Spinal cord (tissue), 10 donors: ENCODE data around the gene CD34. TPM values are rescaled to one million over a fixed set of nuclear protein-coding genes. Genes with fewer than 3 reads are reported as not detected.

Experiments used
- DNase-seq, 6 donors: peaks; one replicate each; pipeline versions ENCODE4 v3.0.0 to v3.0.0-alpha.2; 2013 to 2015; ENCODE audit warnings: low spot score in 6 of 6, low read depth in 4 of 6
- H3K27ac ChIP-seq: one replicate; pipeline ENCODE4 v1.5.1; 2013; ENCODE audit warnings: low read depth, low read length, control low read depth
- H3K27me3 ChIP-seq: one replicate; pipeline ENCODE4 v1.6.1; 2013; ENCODE audit warnings: low read length; ENCODE audit not compliant: control insufficient read depth, insufficient read depth
- H3K36me3 ChIP-seq: one replicate; pipeline ENCODE4 v1.6.1; 2013; ENCODE audit warnings: low read length; ENCODE audit not compliant: control insufficient read depth, insufficient read depth
- H3K4me1 ChIP-seq: one replicate; pipeline ENCODE4 v1.6.1; 2013; ENCODE audit warnings: low read length; ENCODE audit not compliant: control insufficient read depth, insufficient read depth
- H3K4me3 ChIP-seq: one replicate; pipeline ENCODE4 v1.5.1; 2013; ENCODE audit warnings: low read depth, low read length, control low read depth
- H3K9me3 ChIP-seq: one replicate; pipeline ENCODE4 v1.6.1; 2013; ENCODE audit warnings: low read length; ENCODE audit not compliant: control insufficient read depth, insufficient read depth
- WGBS: methylation state at CpG from one replicate; pipeline ENCODE4 v1.1.5; 2013; ENCODE audit warnings: missing lambda C conversion rate; ENCODE audit not compliant: insufficient coverage; 5-methylcytosine and 5-hydroxymethylcytosine counted together
- polyA plus RNA-seq, 2 donors: library from polyadenylated mRNA; unstranded; fragments of 120-200 nt; gene quantifications; one replicate each; pipeline ENCODE4 v1.2.1, GENCODE V29; 2013; ENCODE audit not compliant: insufficient read length in 2 of 2
- total RNA-seq, 2 donors: library from RNA; depleted of rRNA in 1 of 2; stranded (reverse); fragments of 120-200 nt in 1 of 2; fragments of >200 nt in 1 of 2; gene quantifications; one replicate each; pipeline versions ENCODE4 v1.2.3 to v1.2.4, GENCODE V29; 2013 to 2014
- donor health status: healthy.

Gene CD34
- total and polyA plus RNA-seq, 4 donors = 10.5 to 33.1 (median 20.7) TPM

DNA sequence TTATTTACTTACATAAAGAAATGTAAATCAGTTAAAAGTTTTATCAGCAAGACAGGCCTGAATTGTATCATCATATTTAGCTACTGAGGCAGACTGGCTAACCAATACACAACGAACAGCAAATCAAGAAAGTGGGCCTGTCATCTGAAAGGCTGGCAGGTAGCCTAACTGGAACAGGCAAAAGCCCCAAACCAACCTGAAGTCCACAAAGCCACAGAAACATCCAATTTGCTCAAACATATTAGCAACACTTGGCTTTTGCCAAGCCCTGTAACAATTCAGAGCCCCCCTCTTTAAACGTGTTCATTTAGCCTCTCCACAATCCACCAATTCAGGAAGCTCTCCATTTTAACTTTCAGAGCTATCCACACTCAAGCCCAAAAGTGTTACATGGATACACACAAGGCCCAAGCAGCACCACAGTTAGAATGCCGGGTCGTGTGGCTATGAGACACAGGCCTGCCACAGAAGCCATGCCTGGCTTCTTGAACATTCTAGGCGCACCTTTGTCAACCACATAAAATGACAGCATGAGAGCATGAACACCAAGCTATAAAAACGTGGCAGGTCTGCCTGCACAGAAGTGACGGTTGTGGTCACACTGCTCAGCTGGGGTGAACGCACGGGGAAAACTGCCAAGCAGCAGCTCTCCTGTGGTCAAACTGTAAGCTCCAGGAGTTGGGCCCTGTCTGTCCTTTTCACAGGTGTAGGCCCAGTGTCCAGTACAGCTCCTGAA lies 49.3 kb downstream of the CD34 start:
- H3K9me3 ChIP-seq = no peaks in the 10 kb centered on the region
- H3K36me3 ChIP-seq = peaks cover 16% of the 10 kb centered on the region
- DNase-seq = no peak
- H3K4me1 ChIP-seq = peaks cover 6% of the 10 kb centered on the region
- no peaks in the 10 kb centered on the region for H3K27me3 ChIP-seq
- no peak overlapping the region for H3K27ac ChIP-seq
- WGBS = 79% methylated on average over 9 of the region's 9 CpGs
- no peak overlapping the region for H3K4me3 ChIP-seq

DNA sequence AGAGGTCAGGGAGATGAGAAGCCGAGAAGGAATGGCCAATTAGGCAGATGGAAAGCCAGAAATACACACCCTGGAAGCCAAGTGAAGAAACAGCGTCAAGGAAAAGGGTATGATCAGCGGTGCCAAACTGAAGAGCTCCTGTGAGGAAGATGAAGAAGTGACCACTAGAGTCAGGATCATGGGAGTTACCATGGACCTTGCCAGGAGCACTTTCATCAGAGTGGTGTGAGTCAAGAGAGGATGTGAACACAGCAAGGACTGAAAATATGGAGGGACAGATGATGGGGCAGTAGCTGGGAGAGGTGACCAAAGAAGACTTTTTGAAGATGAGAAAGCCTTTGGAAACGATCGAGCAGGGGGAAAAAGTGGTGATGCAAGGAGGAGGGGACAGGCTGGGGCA lies 50.4 kb downstream of the CD34 start:
- H3K36me3 ChIP-seq = peaks cover 10% of the 10 kb centered on the region
- WGBS = 94% methylated on average over 5 of the region's 5 CpGs
- H3K4me3 ChIP-seq = no peak overlapping the region
- no peaks in the 10 kb centered on the region for H3K9me3 ChIP-seq
- DNase-seq = no peak
- H3K4me1 ChIP-seq = no peaks in the 10 kb centered on the region
- no peak overlapping the region for H3K27ac ChIP-seq
- no peaks in the 10 kb centered on the region for H3K27me3 ChIP-seq

DNA sequence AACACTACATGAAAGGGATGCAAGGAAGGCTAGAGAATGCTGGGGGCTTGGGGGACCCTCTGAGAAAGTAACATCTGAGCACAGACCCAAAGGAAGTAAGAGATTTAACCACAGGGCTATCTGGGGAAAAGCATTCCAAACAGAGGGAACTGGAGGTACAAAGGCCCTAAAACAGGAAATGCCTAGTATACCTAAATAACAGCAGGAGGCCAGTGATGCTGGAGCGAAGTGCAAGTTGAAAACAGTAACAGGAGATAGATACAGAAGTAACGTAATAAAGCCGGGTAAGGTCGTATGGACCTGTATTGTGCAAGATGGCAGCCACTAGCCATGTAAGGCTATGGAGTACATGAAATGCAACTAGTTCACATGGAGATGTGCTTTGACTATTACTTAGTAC lies 52.1 kb downstream of the CD34 start:
- DNase-seq = no peak
- no peak overlapping the region for H3K27ac ChIP-seq
- H3K9me3 ChIP-seq = no peaks in the 10 kb centered on the region
- no peak overlapping the region for H3K4me3 ChIP-seq
- 93% methylated on average over 4 of the region's 4 CpGs for WGBS
- no peaks in the 10 kb centered on the region for H3K4me1 ChIP-seq
- peaks cover 8% of the 10 kb centered on the region for H3K36me3 ChIP-seq
- H3K27me3 ChIP-seq = no peaks in the 10 kb centered on the region

DNA sequence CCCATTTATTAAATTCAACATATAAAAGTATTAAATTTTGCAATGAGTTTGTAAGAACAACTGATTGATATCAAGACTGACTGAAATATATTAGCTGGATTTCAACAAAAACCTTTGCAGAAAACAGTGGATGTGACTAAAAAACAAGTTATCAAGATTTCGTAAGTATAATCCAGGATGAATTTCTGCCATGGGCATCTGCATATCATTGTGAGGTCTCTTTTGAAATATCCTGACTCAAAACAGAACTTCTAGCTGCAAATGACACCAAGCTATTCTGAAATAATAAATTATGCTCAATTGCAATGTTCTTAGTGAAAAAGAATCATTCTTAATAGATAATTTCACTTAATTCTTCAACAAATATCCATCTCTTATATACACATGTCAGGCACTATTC lies 52.6 kb downstream of the CD34 start:
- DNase-seq = no peak
- Histone ChIP-seq H3K27me3 (no peaks in the 10 kb centered on the region), H3K27ac (no peak overlapping the region), H3K9me3 (no peaks in the 10 kb centered on the region), H3K4me3 (no peak overlapping the region), H3K36me3 (peaks cover 7% of the 10 kb centered on the region), H3K4me1 (no peaks in the 10 kb centered on the region)
- no CpG with 5 or more reads among the region's 1 CpG for WGBS

DNA sequence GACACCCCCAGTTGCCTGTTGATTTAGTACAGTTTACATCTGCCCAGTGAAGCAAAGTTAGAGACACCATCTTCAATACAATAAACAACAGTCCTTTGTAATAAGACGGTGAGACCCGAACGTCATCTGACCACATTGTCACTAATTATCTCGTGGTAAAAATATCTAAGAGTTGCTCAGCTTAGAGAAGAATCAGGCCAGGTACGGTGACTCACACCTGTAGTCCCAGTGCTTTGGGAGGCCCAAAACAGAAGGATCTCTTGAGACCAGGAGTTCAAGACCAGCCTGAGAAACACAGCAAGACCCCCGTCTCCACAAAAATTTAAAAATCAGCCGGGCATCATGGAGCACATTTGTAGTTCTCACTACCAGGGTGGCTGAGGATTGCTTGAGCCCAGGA lies 53.5 kb downstream of the CD34 start:
- peaks cover 2% of the 10 kb centered on the region for H3K4me1 ChIP-seq
- no peak overlapping the region for H3K4me3 ChIP-seq

DNA sequence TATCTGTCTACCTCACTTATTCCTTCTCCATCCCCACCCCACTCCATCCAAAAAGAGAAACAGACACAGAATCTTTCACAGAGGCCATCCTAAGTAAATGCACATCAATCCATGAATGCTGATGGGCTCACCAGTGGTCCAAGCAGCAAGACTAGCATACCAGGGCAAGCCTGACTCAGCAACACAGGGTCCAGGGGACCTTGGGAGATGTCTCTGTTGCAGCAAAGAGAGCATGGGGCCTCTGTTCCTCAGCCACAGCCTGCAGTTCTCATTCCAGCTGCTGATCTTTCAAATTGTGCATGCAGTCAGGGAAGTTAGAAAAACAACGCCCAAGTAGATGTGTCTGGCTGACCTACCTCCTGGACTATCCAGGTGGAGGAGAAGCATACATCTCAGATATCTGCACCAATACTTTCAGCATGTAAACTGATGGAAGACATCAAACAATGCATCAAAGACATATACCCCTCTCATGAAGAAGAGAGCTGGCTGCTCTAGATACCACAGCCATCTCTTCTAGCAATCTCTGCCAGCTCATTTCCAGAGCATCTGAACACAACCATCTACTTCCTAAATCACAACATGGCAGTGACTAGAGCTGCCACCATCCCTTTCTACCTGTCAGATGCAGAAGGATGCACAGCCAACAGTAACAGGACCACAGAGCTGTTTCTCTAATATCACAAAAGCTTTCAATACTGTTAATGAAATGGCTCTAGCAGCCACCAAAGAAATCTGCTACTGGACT lies 54.5 kb downstream of the CD34 start:
- Histone ChIP-seq H3K4me3 (no peak overlapping the region), H3K9me3 (no peaks in the 10 kb centered on the region), H3K27me3 (no peaks in the 10 kb centered on the region), H3K4me1 (peaks cover 2% of the 10 kb centered on the region), H3K36me3 (peaks cover 10% of the 10 kb centered on the region), H3K27ac (no peak overlapping the region)
- no peak for DNase-seq
- no CpG with 5 or more reads among the region's 1 CpG for WGBS

More for the DNA sequence above, 53.5 kb downstream of the CD34 start:
- Histone ChIP-seq H3K36me3 (peaks cover 10% of the 10 kb centered on the region), H3K27ac (no peak overlapping the region), H3K27me3 (no peaks in the 10 kb centered on the region), H3K9me3 (no peaks in the 10 kb centered on the region)
- WGBS = 90% methylated on average over 6 of the region's 7 CpGs
- no peak for DNase-seq

DNA sequence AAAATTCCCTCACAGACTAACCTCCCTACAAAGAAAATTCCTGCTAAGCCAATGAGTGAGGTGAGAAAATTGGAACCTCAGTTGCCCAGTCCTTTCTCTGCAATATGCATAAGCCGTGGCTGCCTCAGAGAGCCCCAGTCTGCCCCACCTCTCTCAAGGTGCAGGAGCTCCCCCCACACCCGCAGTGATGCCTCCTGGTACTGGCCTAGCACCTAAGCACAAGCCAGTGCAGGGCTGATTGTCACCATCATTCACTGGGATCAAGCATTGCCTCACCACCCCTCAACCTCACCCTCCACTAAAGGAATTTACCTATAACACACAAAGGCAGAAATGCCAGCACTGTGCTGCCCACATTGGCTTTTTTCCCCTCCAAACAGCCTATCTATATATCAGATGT lies 56.9 kb downstream of the CD34 start:
- H3K4me3 ChIP-seq = no peak overlapping the region
- no peak for DNase-seq
- H3K9me3 ChIP-seq = no peaks in the 10 kb centered on the region
- H3K36me3 ChIP-seq = peaks cover 11% of the 10 kb centered on the region
- WGBS = 95% methylated on average over 2 of the region's 2 CpGs
- no peaks in the 10 kb centered on the region for H3K27me3 ChIP-seq
- H3K27ac ChIP-seq = no peak overlapping the region
- H3K4me1 ChIP-seq = peaks cover 2% of the 10 kb centered on the region

DNA sequence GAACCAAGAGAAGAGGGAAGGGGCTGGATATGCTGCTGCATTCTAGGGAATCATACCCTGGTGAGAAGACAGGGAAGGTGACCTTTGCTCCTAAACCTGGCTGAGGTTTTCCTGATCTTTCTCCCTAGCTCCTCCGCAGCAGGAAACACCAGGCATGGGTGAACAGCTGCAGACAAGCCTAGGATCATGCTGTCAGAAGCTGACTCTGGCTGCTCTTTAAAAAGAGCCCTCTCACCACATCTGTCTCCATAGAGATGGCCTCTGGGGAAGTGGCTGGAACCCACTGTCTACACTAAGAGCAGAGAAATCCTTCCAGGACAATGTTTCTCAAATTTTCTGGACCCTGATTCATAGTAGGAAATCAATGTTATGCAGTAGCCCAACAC lies 57.6 kb downstream of the CD34 start:
- Histone ChIP-seq H3K4me3 (no peak overlapping the region), H3K4me1 (peaks cover 2% of the 10 kb centered on the region), H3K27ac (no peak overlapping the region), H3K36me3 (peaks cover 11% of the 10 kb centered on the region), H3K27me3 (no peaks in the 10 kb centered on the region), H3K9me3 (no peaks in the 10 kb centered on the region)
- no peak for DNase-seq
- 78% methylated on average over 1 of the region's 1 CpG for WGBS

DNA sequence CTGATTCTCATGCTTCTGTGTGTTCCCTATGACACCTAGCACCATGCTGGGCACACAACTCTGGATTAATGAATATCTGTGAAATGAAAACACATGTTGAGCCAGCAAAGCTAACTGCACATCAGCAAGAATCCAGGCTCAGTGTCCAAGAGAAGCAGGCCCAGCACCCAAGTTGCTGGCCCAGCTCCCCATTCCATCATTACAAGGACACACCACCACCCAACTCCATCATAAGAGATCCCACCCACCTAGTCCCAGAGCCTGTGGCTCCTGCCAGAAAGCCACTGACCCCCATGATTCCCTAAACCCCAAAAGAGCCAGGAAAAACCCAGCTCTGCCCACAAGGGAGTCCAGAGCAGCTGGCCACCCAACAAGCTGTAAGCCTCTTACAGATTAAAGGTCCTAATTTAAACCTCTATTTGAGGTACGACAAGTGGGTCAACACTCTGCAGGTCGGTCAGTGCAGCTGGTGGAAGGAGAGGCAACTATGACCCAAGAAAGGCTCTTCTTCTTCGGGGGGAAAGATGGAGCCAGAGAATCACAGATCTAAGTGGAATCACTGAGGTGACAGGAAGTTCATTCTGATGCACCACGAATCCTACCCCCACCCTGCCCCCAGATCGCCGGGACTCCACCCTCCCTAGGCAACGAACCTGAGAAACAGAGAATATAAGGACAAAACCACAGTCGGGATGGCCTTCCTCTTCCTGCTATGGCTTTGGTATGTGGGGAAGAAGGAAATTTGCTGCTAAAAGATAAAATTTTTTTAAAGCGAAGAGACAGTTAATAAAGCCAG lies 58.2 kb downstream of the CD34 start:
- Histone ChIP-seq H3K9me3 (no peaks in the 10 kb centered on the region), H3K4me1 (peaks cover 2% of the 10 kb centered on the region), H3K4me3 (no peak overlapping the region), H3K27ac (no peak overlapping the region), H3K36me3 (peaks cover 11% of the 10 kb centered on the region), H3K27me3 (no peaks in the 10 kb centered on the region)
- WGBS = 100% methylated on average over 2 of the region's 9 CpGs
- no peak for DNase-seq
